Esophagus mucosa (tissue), 1 donor: ENCODE data around the gene FAF2. TPM values are rescaled to one million over a fixed set of nuclear protein-coding genes. Genes with fewer than 3 reads are reported as not detected.

ENCODE experiments used
- ATAC-seq: fragments of 200-7000 bp; cut with Tn5 transposase; one replicate; pipeline ENCODE4 v1.9.1; 2020
- total RNA-seq: library from RNA; stranded (reverse); gene quantifications from one replicate; pipeline ENCODE4 v1.2.4, GENCODE V29; 2023
- donor health status: DM: yes; HTN: yes; CAD: no.

The FAF2 gene
- total RNA-seq, 1 donor from 2014 or later: 24.2 TPM

DNA sequence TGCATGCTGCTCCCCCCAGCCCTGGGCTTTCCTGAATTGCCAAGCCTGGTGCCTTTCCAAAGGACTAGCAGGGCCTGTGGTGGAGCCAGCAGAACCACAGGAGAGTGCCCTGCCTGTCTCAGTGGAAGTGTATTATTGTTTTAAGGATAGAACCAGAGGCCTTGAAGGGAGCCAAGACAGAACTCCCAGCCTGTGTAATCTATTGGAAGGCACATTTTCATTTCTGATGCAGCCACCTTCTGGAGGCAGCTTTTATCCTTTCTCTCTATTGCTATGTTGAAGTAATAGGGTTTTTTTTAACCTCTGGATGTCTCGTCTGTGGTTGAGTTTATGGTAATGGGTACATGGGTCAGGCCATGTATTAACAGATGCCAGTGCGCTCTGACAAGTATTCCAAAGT is 59.7 kb downstream of the FAF2 start:
- ATAC-seq: no peak

DNA sequence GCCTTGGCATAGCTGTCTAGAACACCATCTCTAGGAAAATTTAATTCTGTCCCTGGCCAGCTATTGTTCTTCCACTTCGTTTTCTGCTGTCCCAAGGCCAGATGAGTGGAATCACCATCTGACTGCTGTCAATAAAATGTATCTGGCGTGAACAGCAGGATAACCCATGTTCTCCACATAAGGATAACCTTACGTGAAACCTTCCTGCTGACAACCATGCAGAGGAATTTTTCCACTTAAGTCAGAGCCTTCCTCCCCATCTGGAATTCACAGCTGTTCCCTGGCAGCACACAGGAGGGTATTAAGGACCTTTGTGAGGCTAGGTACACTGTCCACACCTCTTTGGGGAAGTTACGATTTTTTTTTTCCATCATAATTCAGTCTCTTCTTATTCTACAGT is 60.4 kb downstream of the FAF2 start:
- no peak for ATAC-seq

DNA sequence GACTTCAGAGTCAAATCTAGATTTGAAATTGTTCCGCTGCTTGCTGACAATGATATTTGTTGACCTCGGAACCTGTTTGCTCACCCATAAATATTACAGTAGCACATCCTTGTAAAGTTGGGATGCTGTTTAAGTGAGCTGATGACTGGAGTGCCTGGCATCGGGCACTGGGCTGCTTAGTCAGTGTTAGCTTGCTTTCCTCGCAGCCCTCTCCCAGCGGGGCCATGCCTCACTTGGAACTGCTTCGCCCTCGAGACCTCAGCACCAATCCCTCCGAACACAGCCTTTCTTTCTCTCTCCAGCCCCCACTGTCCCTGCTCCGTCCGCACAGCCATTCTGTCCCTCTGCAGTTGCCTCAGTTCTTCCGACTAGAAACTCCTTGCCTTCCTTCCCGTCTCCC is 65.6 kb downstream of the FAF2 start:
- no peak for ATAC-seq

- ATAC-seq: no peak
Observed at GRCh38 chr5:176514244-176514950, 66.2 kb downstream of the FAF2 start.

DNA sequence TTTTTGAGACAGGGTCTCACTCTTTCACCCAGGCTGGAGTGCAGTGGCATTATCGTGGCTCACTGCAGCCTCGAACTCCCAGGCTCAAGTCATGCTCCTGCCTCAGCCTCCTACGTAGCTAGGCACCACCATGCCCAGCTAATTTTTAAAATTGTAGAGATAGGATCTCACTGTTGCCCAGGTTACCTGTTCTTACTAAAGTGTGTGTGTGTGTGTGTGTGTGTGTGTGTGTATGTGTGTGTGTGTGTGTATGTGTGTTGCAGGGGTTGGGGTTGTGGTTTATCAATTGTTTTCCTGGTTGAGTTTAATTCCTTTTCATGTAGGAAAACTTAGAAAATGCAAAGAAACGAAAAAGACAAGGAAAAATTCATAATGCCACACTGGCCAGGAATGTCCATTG is 67.2 kb downstream of the FAF2 start:
- no peak for ATAC-seq

DNA sequence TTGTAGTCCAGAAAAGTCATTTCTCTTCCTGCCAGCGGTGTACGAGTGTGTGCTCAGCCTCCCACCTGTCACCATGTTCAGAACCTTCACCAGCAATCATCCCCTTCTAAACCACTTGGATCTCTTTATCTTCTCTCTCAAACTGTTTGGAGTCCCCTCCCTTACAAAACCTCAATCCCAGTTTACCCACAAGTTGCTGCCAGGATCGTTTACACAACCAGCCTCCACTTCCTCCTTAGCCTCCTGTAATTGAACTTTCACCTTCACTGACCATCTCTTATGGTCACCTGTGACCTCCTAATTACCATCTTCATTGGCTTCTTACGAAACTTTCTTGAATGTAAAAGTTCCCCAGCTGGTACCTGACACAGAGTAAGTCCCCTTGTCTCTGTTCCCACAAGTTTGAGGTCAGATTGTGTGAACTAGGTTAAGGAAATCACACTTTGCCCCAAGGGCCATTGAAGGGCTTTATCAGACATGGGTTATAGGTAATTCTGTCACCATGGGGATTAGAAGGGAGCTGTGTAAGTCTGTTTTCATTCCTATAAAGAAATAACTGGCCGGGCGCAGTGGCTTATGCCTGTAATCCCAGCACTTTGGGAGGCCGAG is 69.0 kb downstream of the FAF2 start:
- no peak for ATAC-seq

- ATAC-seq: no peak
Observed at GRCh38 chr5:176519810-176520720, 71.9 kb downstream of the FAF2 start.

DNA sequence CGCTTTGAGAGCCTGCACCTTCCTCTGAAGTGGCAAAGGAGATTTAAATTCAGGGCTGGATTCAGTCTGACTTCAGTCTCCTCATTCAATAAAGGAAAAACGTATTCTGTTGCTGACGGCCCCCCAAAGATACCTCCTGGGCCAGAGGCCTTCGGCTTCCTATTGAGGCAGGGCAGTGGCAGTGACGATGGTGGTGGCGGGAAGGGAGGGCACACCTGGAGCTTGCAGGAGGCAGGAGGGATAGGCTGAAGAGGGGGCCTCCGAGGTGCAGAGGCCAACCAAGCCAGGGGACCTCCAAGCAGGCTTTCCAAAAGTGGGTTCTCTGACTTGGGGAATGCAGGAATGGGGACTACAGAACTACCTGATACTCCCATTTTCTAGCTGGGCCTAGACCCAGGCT is 73.1 kb downstream of the FAF2 start:
- ATAC-seq: no peak

DNA sequence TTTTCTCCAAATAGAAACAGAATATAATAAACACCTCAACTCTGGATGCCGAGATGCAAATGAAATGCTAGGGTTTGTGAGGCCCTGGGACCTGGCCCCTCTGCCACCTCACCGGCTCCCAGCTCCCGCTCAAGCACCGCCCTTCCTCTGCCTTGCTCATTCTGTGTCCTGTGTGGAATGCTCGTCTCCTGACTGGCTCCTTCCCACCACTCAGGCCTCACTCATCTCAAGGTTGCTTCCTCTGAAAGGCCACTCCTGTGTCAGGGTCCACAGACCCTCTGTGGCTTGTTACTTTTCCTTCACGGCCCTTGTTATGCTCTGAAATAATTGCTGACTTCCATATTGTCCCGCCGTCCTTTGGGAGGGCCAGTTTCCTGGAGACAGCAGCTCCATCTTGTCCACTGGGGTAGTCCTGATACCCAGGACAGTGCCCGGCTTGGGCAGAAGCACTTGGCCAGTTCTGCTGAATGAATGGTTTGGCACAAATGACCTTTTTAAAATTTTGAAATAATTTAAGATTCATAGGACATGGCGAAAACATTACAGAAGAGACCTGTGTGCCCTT is 73.6 kb downstream of the FAF2 start:
- ATAC-seq: peak; percentile 30

DNA sequence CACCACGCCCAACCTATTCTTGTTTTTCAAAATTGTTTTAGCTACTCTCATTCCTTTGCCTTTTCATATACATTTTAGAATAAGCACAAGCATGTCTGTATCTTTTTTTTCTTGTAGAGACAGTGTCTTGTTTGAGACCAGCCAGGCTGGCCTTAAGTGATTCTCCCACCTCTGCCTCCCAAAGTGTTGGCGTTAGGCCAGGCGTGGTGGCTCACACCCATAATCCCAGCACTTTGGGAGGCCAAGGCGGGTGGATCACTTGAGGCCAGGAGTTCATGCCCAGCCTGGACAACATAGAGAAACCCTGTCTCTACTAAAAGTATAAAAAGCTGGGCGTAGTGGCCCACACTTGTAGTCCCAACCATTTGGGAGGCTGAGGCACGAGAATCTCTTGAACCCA is 76.0 kb downstream of the FAF2 start:
- no peak for ATAC-seq

- no peak for ATAC-seq
Observed at GRCh38 chr5:176524987-176525386, 76.8 kb downstream of the FAF2 start.

GRCh38 chr5:176525677-176526076 is 77.5 kb downstream of the FAF2 start:
- ATAC-seq: no peak

- ATAC-seq: no peak
Observed at GRCh38 chr5:176526462-176526861, 78.3 kb downstream of the FAF2 start.

GRCh38 chr5:176527246-176528222 is 79.3 kb downstream of the FAF2 start:
- ATAC-seq: no peak

DNA sequence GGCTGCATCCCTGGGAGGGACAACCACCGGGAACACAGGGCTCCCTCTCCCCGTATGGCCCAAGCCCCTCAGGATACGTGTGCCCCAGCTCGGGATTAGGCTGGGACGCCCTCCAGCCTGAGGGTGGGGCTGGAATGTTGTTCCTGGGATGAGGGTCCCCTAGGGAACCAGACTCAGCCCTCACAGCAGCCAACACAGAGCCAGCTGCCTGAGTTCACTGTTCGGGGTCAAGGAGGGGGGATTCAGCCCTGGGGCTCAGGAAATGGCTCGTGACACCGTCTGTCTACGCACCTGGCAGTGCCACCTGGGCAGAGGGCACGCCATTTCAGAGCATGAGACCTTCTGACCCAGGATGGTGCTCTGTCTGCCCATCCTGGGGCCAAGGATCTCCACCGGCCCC is 80.1 kb downstream of the FAF2 start:
- ATAC-seq: peak; percentile 5

GRCh38 chr5:176528761-176529115 is 80.6 kb downstream of the FAF2 start:
- ATAC-seq: peak; percentile 35

DNA sequence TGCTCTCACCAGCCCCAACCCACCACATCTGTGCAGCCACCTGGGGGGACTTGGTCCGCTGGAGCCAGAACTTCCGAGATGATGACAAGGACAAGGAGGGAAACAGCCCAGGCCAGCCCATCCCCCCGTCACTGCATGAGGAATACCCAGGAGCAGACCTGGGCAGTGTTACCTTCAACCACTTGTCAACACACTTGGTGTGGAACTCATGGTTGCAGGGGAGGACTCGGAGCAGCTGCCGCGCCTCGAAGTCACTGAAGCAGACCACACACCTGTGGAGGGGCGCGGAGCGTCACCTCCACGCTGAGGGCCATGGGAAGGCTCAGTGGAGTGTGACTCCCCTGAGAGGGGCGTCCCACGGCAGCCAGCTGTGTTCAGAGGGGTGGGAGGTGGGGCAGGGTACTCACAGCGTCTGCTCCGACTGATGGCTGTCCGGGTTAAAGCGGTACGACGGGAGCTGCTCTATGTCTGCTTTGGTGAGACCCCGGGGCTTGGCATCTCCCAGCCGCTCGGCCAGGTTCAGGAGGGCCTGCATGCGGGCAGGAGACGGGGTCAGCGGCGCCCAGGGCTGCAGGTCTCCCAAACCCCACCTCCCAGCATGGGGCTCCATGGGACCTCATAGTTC is 81.0 kb downstream of the FAF2 start:
- ATAC-seq: no peak

DNA sequence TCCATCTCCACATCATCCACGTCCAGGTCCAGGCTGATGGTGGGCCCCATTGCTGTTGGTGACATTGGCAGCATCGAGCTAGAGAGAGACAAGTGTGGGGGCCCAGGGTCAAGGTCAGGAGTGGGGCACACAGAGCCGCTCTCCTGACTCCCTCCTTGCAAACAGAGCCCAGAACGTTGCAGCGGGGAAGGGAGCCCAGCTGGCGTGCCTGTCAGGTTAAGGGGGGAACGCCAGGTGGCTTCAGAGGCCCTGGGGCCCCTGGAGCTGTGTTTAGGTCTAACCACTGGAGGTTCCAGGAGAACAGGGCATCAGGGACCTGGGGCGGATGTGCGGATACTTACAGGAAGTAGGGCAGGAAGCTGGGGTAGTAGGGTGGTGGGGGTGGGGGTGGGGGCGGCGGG is 81.6 kb downstream of the FAF2 start:
- no peak for ATAC-seq

DNA sequence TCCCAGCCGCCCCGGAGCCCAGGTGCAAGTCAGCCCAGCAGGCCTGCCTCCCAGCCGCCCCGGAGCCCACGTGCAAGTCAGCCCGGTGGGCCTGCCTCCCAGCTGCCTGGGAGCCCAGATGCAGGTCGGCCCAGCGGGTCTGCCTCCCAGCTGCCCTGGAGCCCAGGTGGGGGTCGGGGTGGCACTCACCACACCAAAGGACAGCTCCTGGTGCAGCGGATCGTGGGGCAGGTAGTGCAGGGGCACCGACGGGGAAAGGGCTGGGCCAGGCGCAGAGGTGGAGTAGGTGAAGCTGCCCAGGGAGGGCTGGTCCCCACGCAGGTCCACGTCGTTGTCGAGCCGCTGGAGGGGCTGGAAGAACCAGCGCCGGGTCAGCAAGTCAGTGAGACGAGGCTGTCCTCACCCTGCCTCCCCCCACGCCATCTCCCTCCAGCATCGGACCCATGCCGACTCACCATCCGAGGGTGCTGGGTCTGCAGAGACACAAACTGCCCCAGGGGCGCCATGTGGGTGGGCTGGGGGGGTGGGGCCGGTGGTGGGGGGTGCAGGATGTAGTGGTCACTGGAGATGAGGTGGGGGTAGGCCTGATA is 82.3 kb downstream of the FAF2 start:
- ATAC-seq: no peak

- ATAC-seq: no peak
Observed at GRCh38 chr5:176530983-176531901, 83.1 kb downstream of the FAF2 start.
